GM06990 (cell line): ENCODE measurements around the gene NR4A3.
"Not testable (repeated sequence)": the region's sequence is repeated elsewhere in the genome, so short reads cannot be mapped to it uniquely, and the experiment has no call there.

Source experiments
- DNase-seq: peaks from one replicate; pipeline ENCODE4 v3.0.0-alpha.2; 2011; ENCODE audit not compliant: insufficient read length; ENCODE audit errors: extremely low read depth
- H3K27me3 ChIP-seq: replicated peaks from 2 replicates; pipeline ENCODE4 v1.6.0; 2011; ENCODE audit warnings: low read length; ENCODE audit not compliant: control insufficient read depth, insufficient read depth
- H3K36me3 ChIP-seq: 2 replicates; pipeline ENCODE4 v1.5.1; 2011; ENCODE audit warnings: low read length; ENCODE audit not compliant: control insufficient read depth, insufficient read depth
- H3K4me3 ChIP-seq: replicated peaks from 2 replicates; pipeline ENCODE4 v1.5.1; 2011; ENCODE audit warnings: low read depth, mild to moderate bottlenecking, control low read depth, low read length
- TF ChIP-seq, protein P1 (sequence below): IDR thresholded peaks from 2 replicates; pipeline ENCODE4 v1.5.1; 2011; ENCODE audit warnings: low read length, control low read depth, mild to moderate bottlenecking, inconsistent platforms; ENCODE audit not compliant: insufficient read depth, poor library complexity, severe bottlenecking

Gene NR4A3

DNA sequence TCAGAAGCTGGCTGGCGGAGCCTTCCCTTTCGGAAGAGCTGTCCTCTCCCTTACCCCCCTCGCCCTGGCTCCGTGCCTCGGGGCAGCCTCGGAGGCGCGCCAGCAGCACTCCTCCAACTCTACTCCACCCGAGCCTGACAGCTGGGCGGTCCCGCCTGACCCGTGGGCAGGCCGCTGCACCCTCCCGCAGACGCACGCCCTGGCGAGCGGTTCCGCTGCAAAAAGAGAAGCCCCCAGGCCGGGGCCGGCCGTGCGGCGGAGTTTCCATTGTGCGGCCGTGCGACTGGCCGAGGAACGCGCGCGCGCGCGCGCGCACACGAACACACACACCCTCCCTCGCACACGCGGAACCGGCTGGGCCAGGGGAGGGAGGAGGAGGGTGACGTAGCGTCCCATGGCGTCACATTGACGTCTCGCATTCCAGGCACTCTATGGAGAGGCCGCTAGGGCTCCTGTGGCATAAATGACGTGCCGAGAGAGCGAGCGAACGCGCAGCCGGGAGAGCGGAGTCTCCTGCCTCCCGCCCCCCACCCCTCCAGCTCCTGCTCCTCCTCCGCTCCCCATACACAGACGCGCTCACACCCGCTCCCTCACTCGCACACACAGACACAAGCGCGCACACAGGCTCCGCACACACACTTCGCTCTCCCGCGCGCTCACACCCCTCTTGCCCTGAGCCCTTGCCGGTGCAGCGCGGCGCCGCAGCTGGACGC lies at the start of gene NR4A3:
NR4A3 (plus strand) TSS at position 490 of the 713 bp plus-strand sequence. CDS start 6,158 bp downstream, outside the sequence.
- Histone ChIP-seq H3K4me3 (peak within 1 kb of the TSS; percentile 86), H3K36me3 (no peaks in the 10 kb centered on the region), H3K27me3 (no peaks in the 10 kb centered on the region)
- DNase-seq = peak; percentile 90
- TF ChIP-seq, protein P1, sequence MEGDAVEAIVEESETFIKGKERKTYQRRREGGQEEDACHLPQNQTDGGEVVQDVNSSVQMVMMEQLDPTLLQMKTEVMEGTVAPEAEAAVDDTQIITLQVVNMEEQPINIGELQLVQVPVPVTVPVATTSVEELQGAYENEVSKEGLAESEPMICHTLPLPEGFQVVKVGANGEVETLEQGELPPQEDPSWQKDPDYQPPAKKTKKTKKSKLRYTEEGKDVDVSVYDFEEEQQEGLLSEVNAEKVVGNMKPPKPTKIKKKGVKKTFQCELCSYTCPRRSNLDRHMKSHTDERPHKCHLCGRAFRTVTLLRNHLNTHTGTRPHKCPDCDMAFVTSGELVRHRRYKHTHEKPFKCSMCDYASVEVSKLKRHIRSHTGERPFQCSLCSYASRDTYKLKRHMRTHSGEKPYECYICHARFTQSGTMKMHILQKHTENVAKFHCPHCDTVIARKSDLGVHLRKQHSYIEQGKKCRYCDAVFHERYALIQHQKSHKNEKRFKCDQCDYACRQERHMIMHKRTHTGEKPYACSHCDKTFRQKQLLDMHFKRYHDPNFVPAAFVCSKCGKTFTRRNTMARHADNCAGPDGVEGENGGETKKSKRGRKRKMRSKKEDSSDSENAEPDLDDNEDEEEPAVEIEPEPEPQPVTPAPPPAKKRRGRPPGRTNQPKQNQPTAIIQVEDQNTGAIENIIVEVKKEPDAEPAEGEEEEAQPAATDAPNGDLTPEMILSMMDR = no peak

DNA sequence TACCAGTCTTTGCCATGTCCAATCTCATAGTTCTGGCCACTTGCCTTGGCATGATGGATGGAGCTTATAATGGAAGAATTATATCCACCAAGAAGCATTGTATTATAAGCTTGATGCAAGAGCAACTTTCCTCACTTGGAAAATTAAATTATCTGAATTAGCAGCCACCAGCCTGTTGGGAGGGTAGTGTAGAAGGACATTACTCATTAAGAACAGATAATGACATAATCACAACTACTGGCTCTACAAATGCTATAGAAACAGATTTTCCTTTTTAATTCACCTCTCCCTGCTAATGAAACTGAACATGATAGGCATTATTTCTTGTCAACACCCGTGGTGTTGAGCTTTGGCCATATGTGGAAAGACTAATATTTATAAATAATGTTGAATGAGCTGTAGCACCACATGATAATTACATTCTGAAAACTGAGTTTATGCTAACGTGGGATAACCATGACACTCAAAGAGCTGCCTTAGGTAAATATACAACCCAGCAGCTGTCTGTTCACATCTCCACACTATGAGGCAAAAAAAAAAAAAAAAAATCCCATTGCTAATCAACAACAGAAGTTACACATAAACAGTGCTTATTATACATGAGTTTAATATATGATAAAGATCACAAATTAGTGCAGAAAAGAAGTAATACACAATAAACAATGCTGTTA lies 48.1 kb upstream of the NR4A3 start:
- Histone ChIP-seq H3K4me3 (no peak overlapping the region), H3K27me3 (no peaks in the 10 kb centered on the region; the same call in 1 of the 2 replicates), H3K36me3 (no peaks in the 10 kb centered on the region)
- DNase-seq = no peak
- TF ChIP-seq, protein P1 = no peak

DNA sequence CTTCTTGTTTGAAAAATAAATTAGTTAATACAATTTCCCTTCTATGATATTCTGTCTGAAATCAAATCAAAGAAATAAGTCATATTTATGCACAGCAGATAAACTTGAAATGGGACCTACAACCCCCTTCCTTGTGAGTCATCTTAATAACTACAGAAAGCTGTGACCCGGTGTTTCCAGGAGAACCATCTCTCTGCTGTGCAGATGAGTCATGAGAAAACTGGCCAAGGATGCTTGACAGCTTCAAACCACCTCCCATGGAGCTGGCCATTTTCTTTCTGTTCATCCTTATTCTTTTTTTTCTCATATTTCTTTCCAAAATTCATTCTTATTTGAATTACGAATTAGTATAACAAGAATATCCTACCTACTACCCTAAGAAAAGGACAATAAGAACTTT lies 43.4 kb upstream of the NR4A3 start:
- Histone ChIP-seq H3K27me3 (no peaks in the 10 kb centered on the region; the same call in 1 of the 2 replicates), H3K36me3 (no peaks in the 10 kb centered on the region), H3K4me3 (no peak overlapping the region)
- TF ChIP-seq, protein P1 = no peak
- no peak for DNase-seq

GRCh38 chr9:99778836-99779235 lies 42.8 kb upstream of the NR4A3 start:
- TF ChIP-seq, protein P1 = no peak
- DNase-seq = no peak
- no peaks in the 10 kb centered on the region; the same call in 1 of the 2 replicates for H3K27me3 ChIP-seq
- H3K4me3 ChIP-seq = no peak overlapping the region
- H3K36me3 ChIP-seq = no peaks in the 10 kb centered on the region

- H3K27me3 ChIP-seq = no peaks in the 10 kb centered on the region; the same call in 1 of the 2 replicates
- no peak for DNase-seq
- H3K36me3 ChIP-seq = no peaks in the 10 kb centered on the region
- no peak overlapping the region for H3K4me3 ChIP-seq
- TF ChIP-seq, protein P1 = no peak
Observed at GRCh38 chr9:99779277-99779676, 42.4 kb upstream of the NR4A3 start.

DNA sequence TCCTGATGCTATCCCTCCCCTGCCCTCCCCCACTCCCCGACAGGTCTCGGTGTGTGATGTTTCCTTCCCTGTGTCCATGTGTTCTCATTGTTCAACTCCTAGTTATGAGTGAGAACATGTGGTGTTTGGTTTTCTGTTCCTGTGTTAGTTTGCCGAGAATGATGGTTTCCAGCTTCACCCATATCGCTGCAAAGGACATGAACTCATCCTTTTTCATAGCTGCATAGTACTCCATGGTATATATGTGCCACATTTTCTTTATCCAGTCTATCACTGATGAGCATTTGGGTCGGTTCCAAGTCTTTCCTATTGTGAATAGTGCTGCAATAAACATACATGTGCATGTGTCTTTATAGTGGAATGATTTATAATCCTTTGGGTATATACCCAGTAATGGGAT lies 39.3 kb upstream of the NR4A3 start:
- not testable (repeated sequence) for DNase-seq, H3K4me3 ChIP-seq, H3K36me3 ChIP-seq, H3K27me3 ChIP-seq
